Type B pancreatic cell (in vitro differentiated cells): ENCODE data around the gene B4GALT1. TPM values are rescaled to one million over a fixed set of nuclear protein-coding genes. Genes with fewer than 3 reads are reported as not detected.
"Not testable (repeated sequence)": the region's sequence is repeated elsewhere in the genome, so short reads cannot be mapped to it uniquely, and the experiment has no call there.

ENCODE experiments used
- DNase-seq: peaks from one replicate; pipeline ENCODE4 v3.0.0; 2021; ENCODE audit warnings: mixed read lengths; ENCODE audit not compliant: unreplicated experiment; ENCODE audit errors: extremely low spot score
- H3K27ac Mint-ChIP-seq: 2 replicates; pipeline ENCODE4 v1.8.0; 2021; ENCODE audit warnings: mild to moderate bottlenecking, mixed read lengths
- H3K27me3 Mint-ChIP-seq: 2 replicates; pipeline ENCODE4 v1.8.0; 2021; ENCODE audit warnings: mixed read lengths
- H3K36me3 Mint-ChIP-seq: 2 replicates; pipeline ENCODE4 v1.8.0; 2021; ENCODE audit warnings: mixed read lengths
- H3K4me1 Mint-ChIP-seq: one replicate; pipeline ENCODE4 v1.8.0; 2021; ENCODE audit warnings: mixed read lengths; ENCODE audit not compliant: unreplicated experiment
- H3K4me3 Mint-ChIP-seq: 2 replicates; pipeline ENCODE4 v1.8.0; 2021; ENCODE audit warnings: mild to moderate bottlenecking, mixed read lengths
- H3K9me3 Mint-ChIP-seq: 2 replicates; pipeline ENCODE4 v1.8.0; 2021; ENCODE audit warnings: mixed read lengths
- CTCF ChIP-seq: fragments of 200-600 bp; sonication (generic); conservative IDR thresholded peaks from 2 replicates; pipeline ENCODE4 v1.5.0; 2021; ENCODE audit warnings: antibody characterized with exemption, mild to moderate bottlenecking
- total RNA-seq: library from RNA; stranded (reverse); gene quantifications from 2 replicates; pipeline ENCODE4 v1.2.1, GENCODE V29; 2021; ENCODE audit warnings: low replicate concordance

The B4GALT1 gene
- total RNA-seq, 1 donor from 2014 or later: 91.9 TPM

DNA sequence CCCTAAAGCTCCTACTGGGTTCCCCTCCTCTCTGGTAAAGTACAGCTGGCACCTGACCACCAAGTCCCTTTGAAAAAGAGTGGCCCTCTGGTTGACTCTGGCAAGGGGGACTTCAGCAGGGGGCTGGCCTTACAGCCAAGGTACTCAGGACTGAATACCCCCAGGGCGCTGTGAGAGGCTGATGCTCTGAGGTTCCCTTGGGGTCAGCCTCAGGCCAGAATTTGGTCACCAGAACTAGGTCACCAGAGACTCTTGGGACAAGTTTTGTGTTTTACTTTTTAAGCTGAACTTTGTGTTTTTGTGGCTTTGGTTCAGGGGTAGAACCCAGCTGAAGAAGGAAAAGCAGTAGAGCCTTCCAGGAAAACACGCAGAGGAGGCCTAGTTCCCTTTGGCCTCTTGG, 67.4 kb downstream of the B4GALT1 start:
- Mint-ChIP-seq H3K9me3 (no peaks in the 10 kb centered on the region), H3K4me3 (no peak overlapping the region), H3K27me3 (no peaks in the 10 kb centered on the region), H3K4me1 (peaks cover 11% of the 10 kb centered on the region), H3K36me3 (no peaks in the 10 kb centered on the region), H3K27ac (no peak overlapping the region)
- TF ChIP-seq CTCF: no peak
- no peak for DNase-seq

GRCh38 chr9:33097192-33097591, 69.9 kb downstream of the B4GALT1 start:
- Mint-ChIP-seq H3K27ac (no peak overlapping the region), H3K4me3 (no peak overlapping the region), H3K9me3 (no peaks in the 10 kb centered on the region), H3K27me3 (peaks cover 2% of the 10 kb centered on the region), H3K36me3 (no peaks in the 10 kb centered on the region), H3K4me1 (no peaks in the 10 kb centered on the region)
- no peak for DNase-seq
- no peak for TF ChIP-seq CTCF

DNA sequence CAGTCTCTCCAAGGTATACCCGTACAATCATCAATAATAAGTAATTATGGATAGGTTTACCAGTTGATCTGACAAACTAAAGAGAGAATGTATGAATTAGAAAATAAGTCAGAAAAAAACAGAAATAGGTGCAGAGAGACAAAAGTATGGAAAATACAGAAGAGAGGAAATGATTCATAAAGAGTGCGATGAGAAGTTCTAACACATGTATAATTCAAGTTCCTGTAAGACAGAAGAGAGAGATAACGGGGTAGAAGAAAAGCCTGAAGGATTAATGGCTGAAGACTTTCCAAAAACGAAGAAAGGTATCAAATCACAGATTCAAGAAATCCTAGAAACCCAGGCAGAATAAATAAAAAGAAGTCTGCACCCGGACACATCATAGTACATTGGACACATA, 74.5 kb downstream of the B4GALT1 start:
- H3K9me3 Mint-ChIP-seq: no peaks in the 10 kb centered on the region
- no peak for DNase-seq
- TF ChIP-seq CTCF: no peak
- peaks cover 13% of the 10 kb centered on the region for H3K27me3 Mint-ChIP-seq
- no peaks in the 10 kb centered on the region for H3K36me3 Mint-ChIP-seq
- H3K27ac Mint-ChIP-seq: no peak overlapping the region
- no peaks in the 10 kb centered on the region for H3K4me1 Mint-ChIP-seq
- H3K4me3 Mint-ChIP-seq: no peak overlapping the region

DNA sequence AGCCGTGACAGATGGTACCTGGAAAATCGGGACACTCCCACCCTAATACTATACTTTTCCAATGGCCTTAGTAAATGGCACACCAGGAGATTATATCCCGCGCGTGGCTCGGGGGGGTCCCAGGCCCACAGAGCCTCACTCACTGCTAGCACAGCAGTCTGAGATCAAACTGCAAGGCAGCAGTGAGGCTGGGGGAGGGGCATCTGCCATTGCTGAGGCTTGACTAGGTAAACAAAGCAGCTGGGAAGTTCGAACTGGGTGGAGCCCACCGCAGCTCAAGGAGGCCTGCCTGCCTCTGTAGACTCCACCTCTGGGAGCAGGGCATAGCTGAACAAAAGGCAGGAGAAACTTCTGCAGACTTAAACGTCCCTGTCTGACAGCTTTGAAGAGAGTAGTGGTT, 81.5 kb downstream of the B4GALT1 start:
- not testable (repeated sequence) for DNase-seq, H3K27ac Mint-ChIP-seq, H3K9me3 Mint-ChIP-seq, H3K4me1 Mint-ChIP-seq, H3K4me3 Mint-ChIP-seq, H3K36me3 Mint-ChIP-seq
- H3K27me3 Mint-ChIP-seq: peaks cover 15% of the 10 kb centered on the region

DNA sequence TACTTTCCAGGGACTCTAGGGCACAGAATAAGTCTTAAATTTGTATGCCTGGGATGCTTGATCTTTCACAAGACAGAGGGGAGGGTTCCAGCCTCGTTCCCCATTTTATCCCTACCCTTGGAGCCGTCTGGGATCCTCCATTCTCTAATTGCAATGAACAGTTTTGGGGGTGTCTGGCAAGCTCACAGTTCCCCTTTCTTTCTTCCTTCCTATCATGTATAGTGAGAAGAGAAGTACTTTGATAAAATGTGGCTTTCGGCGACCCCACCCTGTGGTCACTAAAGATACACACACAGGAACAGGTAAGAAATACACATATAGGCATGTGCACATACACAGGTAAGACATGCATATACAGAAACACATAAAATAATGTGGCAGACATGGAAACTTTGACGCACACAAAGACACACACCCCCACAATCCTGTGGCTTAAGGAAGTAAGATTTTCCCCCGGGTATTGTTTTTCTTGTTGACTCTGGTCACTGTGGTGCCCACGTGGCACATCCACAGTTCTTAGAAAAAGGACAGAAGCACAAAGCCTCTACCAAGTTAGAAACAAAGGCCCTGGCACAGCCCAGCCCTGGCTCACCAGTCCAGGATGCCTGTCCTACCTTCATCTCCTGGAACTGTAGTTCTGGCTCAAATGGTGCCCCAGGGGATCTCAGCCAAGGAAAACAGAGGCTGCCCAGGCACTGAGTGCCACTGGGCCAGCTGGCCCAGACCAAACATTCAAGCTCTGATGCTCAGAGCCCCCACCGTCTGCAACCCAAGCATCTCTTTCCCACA, 84.4 kb downstream of the B4GALT1 start:
- H3K4me3 Mint-ChIP-seq: no peak overlapping the region
- H3K27ac Mint-ChIP-seq: no peak overlapping the region

More for the DNA sequence above, 84.4 kb downstream of the B4GALT1 start:
- no peak for DNase-seq
- H3K36me3 Mint-ChIP-seq: no peaks in the 10 kb centered on the region
- no peaks in the 10 kb centered on the region for H3K4me1 Mint-ChIP-seq
- H3K9me3 Mint-ChIP-seq: no peaks in the 10 kb centered on the region
- H3K27me3 Mint-ChIP-seq: peaks cover 5% of the 10 kb centered on the region
- TF ChIP-seq CTCF: no peak
